NCI-H82 treated with DMSO at 0.1 percent for 48 hours (cell line): ENCODE results near the gene VPS13C.

Source experiments
- DNase-seq: peaks from one replicate; lab custom pipeline; 2025; ENCODE audit not compliant: unreplicated experiment; lab: John Stamatoyannopoulos, UW

VPS13C gene

GRCh38 chr15:61869656-61870055, 190.6 kb downstream of the VPS13C start:
- DNase-seq, result no peak

GRCh38 chr15:61861962-61862361, 198.3 kb downstream of the VPS13C start:
- no peak for DNase-seq

- DNase-seq, result no peak
Observed at GRCh38 chr15:61857169-61857829, 202.9 kb downstream of the VPS13C start.

GRCh38 chr15:61856295-61856694, 204.0 kb downstream of the VPS13C start:
- no peak for DNase-seq

GRCh38 chr15:61853195-61853594, 207.1 kb downstream of the VPS13C start:
- DNase-seq, result no peak

GRCh38 chr15:61851955-61852354, 208.3 kb downstream of the VPS13C start:
- DNase-seq, result no peak

GRCh38 chr15:61849447-61849846, 210.8 kb downstream of the VPS13C start:
- DNase-seq, result no peak

- no peak for DNase-seq
Observed at GRCh38 chr15:61841466-61841865, 218.8 kb downstream of the VPS13C start.

GRCh38 chr15:61840090-61840489, 220.2 kb downstream of the VPS13C start:
- DNase-seq, result no peak

GRCh38 chr15:61839546-61839945, 220.7 kb downstream of the VPS13C start:
- no peak for DNase-seq

- DNase-seq, result peak; percentile 41
Observed at GRCh38 chr15:61835496-61836106, 224.6 kb downstream of the VPS13C start.

GRCh38 chr15:61835029-61835428, 225.2 kb downstream of the VPS13C start:
- no peak for DNase-seq

- DNase-seq, result peak; percentile 4
Observed at GRCh38 chr15:61834076-61834697, 226.1 kb downstream of the VPS13C start.

GRCh38 chr15:61832223-61832622, 228.0 kb downstream of the VPS13C start:
- DNase-seq, result no peak

GRCh38 chr15:61831505-61831921, 228.7 kb downstream of the VPS13C start:
- DNase-seq, result no peak

- DNase-seq, result no peak
Observed at GRCh38 chr15:61830536-61831330, 229.5 kb downstream of the VPS13C start.

GRCh38 chr15:61829514-61829889, 230.7 kb downstream of the VPS13C start:
- no peak for DNase-seq

GRCh38 chr15:61828860-61829513, 231.3 kb downstream of the VPS13C start:
- DNase-seq, result no peak

- DNase-seq, result no peak
Observed at GRCh38 chr15:61828008-61828407, 232.2 kb downstream of the VPS13C start.

- DNase-seq, result no peak
Observed at GRCh38 chr15:61827131-61827530, 233.1 kb downstream of the VPS13C start.

GRCh38 chr15:61824291-61824690, 236.0 kb downstream of the VPS13C start:
- no peak for DNase-seq
